Measurements from ENCODE around the gene DUSP12.

DUSP12 gene

GRCh38 chr1:161770250-161770649 is 20.7 kb downstream of the DUSP12 start:
- DNase-seq: no peak

- DNase-seq: no peak
These were observed 21.6 kb downstream of the DUSP12 start for GRCh38 chr1:161771161-161771560.

- no peak for DNase-seq
These were observed 22.4 kb downstream of the DUSP12 start for GRCh38 chr1:161771973-161772372.

GRCh38 chr1:161772397-161772796 is 22.8 kb downstream of the DUSP12 start:
- DNase-seq: no peak

GRCh38 chr1:161773791-161774190 is 24.2 kb downstream of the DUSP12 start:
- DNase-seq: no peak

GRCh38 chr1:161777261-161777660 is 27.7 kb downstream of the DUSP12 start:
- no peak for DNase-seq

- DNase-seq: no peak
These were observed 28.9 kb downstream of the DUSP12 start for GRCh38 chr1:161778522-161778921.

- no peak for DNase-seq
These were observed 29.8 kb downstream of the DUSP12 start for GRCh38 chr1:161779393-161779792.

GRCh38 chr1:161781995-161782394 is 32.4 kb downstream of the DUSP12 start:
- no peak for DNase-seq

- no peak for DNase-seq
These were observed 33.3 kb downstream of the DUSP12 start for GRCh38 chr1:161782886-161783285.

- no peak for DNase-seq
These were observed 35.4 kb downstream of the DUSP12 start for GRCh38 chr1:161784968-161785367.

- no peak for DNase-seq
These were observed 37.8 kb downstream of the DUSP12 start for GRCh38 chr1:161787355-161787754.

- no peak for DNase-seq
These were observed 41.2 kb downstream of the DUSP12 start for GRCh38 chr1:161790587-161791317.

- DNase-seq: no peak
These were observed 42.5 kb downstream of the DUSP12 start for GRCh38 chr1:161791904-161792655.

GRCh38 chr1:161792740-161793139 is 43.2 kb downstream of the DUSP12 start:
- no peak for DNase-seq

GRCh38 chr1:161799792-161800191 is 50.2 kb downstream of the DUSP12 start:
- DNase-seq: no peak

GRCh38 chr1:161801955-161802354 is 52.4 kb downstream of the DUSP12 start:
- DNase-seq: no peak

- no peak for DNase-seq
These were observed 53.6 kb downstream of the DUSP12 start for GRCh38 chr1:161803181-161803580.

GRCh38 chr1:161805399-161806197 is 56.0 kb downstream of the DUSP12 start:
- DNase-seq: no peak

Measured in activated CD4-positive, alpha-beta T cell treated with anti-CD3 and anti-CD28 coated beads, Interleukin-2, amount 50 U/mL, for 48 hours (primary cell).